Vagina (tissue), 2 donors: ENCODE results near the gene S100A12.

Experiments used
- POLR2A ChIP-seq, 2 donors: fragments of 450-650 bp; IDR thresholded peaks; one replicate each; pipeline ENCODE4 v1.6.1; 2017; ENCODE audit warnings: antibody characterized with exemption in 2 of 2, mild to moderate bottlenecking in 2 of 2, moderate library complexity in 2 of 2
- POLR2AphosphoS5 ChIP-seq, 2 donors: sonication (generic); formaldehyde crosslinking; IDR thresholded peaks; one replicate each; pipeline ENCODE4 v1.9.0; 2017; ENCODE audit warnings: antibody characterized with exemption in 2 of 2, mild to moderate bottlenecking in 2 of 2, low read depth in 1 of 2; ENCODE audit not compliant: insufficient read depth in 1 of 2
- TF ChIP-seq, protein P1 (sequence below), 3 experiments: fragments of 450-650 bp in 2 of 3; fragments of 200-600 bp in 1 of 3; sonication (generic) in 1 of 3; IDR thresholded peaks; one replicate each; pipeline ENCODE4 v1.5.1; 2017 to 2019; ENCODE audit warnings: antibody characterized with exemption in 3 of 3, mild to moderate bottlenecking in 2 of 3, moderate library complexity in 2 of 3

DNA sequence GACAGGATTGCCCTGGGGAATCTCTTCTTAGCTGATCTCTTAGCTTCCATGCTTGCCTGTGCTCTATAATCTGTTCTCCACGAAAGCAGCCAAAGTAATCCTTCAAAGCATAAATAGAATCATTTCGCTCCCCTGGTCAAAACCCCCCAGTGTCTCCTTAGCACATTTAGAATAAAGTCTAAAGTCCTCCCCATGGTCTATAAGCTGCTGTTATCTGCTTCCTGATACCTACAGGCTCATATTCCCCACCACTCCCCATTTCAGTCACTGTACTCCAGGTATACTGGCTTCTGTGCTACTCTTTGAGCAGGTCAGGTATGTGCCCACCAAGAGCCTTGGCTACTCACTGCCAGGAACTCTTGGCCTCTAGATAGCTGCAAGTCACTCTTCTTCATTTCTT, 2.9 kb downstream of the S100A12 start:
- TF ChIP-seq, protein P1, sequence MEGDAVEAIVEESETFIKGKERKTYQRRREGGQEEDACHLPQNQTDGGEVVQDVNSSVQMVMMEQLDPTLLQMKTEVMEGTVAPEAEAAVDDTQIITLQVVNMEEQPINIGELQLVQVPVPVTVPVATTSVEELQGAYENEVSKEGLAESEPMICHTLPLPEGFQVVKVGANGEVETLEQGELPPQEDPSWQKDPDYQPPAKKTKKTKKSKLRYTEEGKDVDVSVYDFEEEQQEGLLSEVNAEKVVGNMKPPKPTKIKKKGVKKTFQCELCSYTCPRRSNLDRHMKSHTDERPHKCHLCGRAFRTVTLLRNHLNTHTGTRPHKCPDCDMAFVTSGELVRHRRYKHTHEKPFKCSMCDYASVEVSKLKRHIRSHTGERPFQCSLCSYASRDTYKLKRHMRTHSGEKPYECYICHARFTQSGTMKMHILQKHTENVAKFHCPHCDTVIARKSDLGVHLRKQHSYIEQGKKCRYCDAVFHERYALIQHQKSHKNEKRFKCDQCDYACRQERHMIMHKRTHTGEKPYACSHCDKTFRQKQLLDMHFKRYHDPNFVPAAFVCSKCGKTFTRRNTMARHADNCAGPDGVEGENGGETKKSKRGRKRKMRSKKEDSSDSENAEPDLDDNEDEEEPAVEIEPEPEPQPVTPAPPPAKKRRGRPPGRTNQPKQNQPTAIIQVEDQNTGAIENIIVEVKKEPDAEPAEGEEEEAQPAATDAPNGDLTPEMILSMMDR (IDR thresholded peaks at IDR 0.05), result no peak
- TF ChIP-seq POLR2AphosphoS5 (IDR thresholded peaks at IDR 0.05; ENCODE audit: insufficient read depth in 1 of 2, low read depth in 1 of 2), result no peak
- no peak for TF ChIP-seq POLR2A (IDR thresholded peaks at IDR 0.05)
